ENCODE results near the gene DDX17. TPM values are rescaled to one million over a fixed set of nuclear protein-coding genes. Genes with fewer than 3 reads are reported as not detected.

DDX17 gene
- total and polyA plus RNA-seq, 9 of the 15 experiments (the other 6 are each of a cell fraction or from before 2014, with no cell fraction given): 17.6 to 421 (median 189) TPM

GRCh38 chr22:38462960-38463784, 42.9 kb downstream of the DDX17 start (continued):
- TF ChIP-seq RBFOX2 (IDR thresholded peaks at IDR 0.05; ENCODE audit: low read depth, low read length): peak; percentile 49
- TF ChIP-seq ID3 (CRISPR knock-in tag; IDR thresholded peaks at IDR 0.05): no peak
- 0 out of 2 replicates have a peak, but pooled peaks have one; percentile 30 for TF ChIP-seq ID3 (tag; IDR thresholded peaks at IDR 0.05)
- TF ChIP-seq ARID2 (IDR thresholded peaks at IDR 0.05): no peak
- TF ChIP-seq MEIS2 (IDR thresholded peaks at IDR 0.05; ENCODE audit: partially characterized antibody): peak; percentile 74
- peak in 1 of 2 experiments; percentile 95; a peak in 1 of 4 replicates for TF ChIP-seq NONO (IDR thresholded peaks at IDR 0.05; ENCODE audit: low read depth in 2 of 2, low read length in 1 of 2)
- TF ChIP-seq PRDM10 (IDR thresholded peaks at IDR 0.05; ENCODE audit: partially characterized antibody): peak; percentile 99
- no peak for TF ChIP-seq TAF15 (IDR thresholded peaks at IDR 0.05; ENCODE audit: low read depth, low read length)
- TF ChIP-seq PHF20 (IDR thresholded peaks at IDR 0.05; ENCODE audit: partially characterized antibody): no peak
- peak; percentile 97 for TF ChIP-seq ATF7 (IDR thresholded peaks at IDR 0.05)
- TF ChIP-seq ZBTB40 (IDR thresholded peaks at IDR 0.05): peak; percentile 33; the same call in 1 of the 2 replicates
- TF ChIP-seq ZBTB40 (CRISPR knock-in tag; IDR thresholded peaks at IDR 0.05): no peak
